HG02642 (cell line): ENCODE data around the gene SMIM44.
A peak's percentile ranks its signal among the peaks of the same experiment; 100 is the strongest.
"Not testable (repeated sequence)": the region's sequence is repeated elsewhere in the genome, so short reads cannot be mapped to it uniquely, and the experiment has no call there.

Source experiments
- ATAC-seq: cut with Tn5 transposase; IDR thresholded peaks from one replicate; pipeline ENCODE4 v1.9.1; 2021; ENCODE audit warnings: mild to moderate bottlenecking; ENCODE audit not compliant: unreplicated experiment, poor library complexity

SMIM44 gene

GRCh38 chr19:3518659-3519058 lies 35.4 kb upstream of the SMIM44 start:
- ATAC-seq: no peak

GRCh38 chr19:3518255-3518654 lies 35.0 kb upstream of the SMIM44 start:
- ATAC-seq: no peak

GRCh38 chr19:3517638-3518037 lies 34.4 kb upstream of the SMIM44 start:
- ATAC-seq: no peak

- no peak for ATAC-seq
Observed at GRCh38 chr19:3516675-3517207, 33.5 kb upstream of the SMIM44 start.

GRCh38 chr19:3515891-3516422 lies 32.7 kb upstream of the SMIM44 start:
- no peak for ATAC-seq

- ATAC-seq: no peak
Observed at GRCh38 chr19:3514930-3515329, 31.7 kb upstream of the SMIM44 start.

- no peak for ATAC-seq
Observed at GRCh38 chr19:3513229-3514140, 30.2 kb upstream of the SMIM44 start.

GRCh38 chr19:3512562-3513228 lies 29.5 kb upstream of the SMIM44 start:
- ATAC-seq: no peak

- no peak for ATAC-seq
Observed at GRCh38 chr19:3511506-3512251, 28.4 kb upstream of the SMIM44 start.

GRCh38 chr19:3510727-3511126 lies 27.5 kb upstream of the SMIM44 start:
- ATAC-seq: no peak

- no peak for ATAC-seq
Observed at GRCh38 chr19:3509566-3509989, 26.3 kb upstream of the SMIM44 start.

GRCh38 chr19:3508771-3509535 lies 25.7 kb upstream of the SMIM44 start:
- ATAC-seq: no peak

GRCh38 chr19:3508121-3508661 lies 24.9 kb upstream of the SMIM44 start:
- ATAC-seq: not testable (repeated sequence)

GRCh38 chr19:3507371-3508120 lies 24.3 kb upstream of the SMIM44 start:
- ATAC-seq: no peak

GRCh38 chr19:3506384-3507340 lies 23.4 kb upstream of the SMIM44 start:
- ATAC-seq: peak; percentile 11

- ATAC-seq: peak; percentile 87
Observed at GRCh38 chr19:3505598-3506383, 22.6 kb upstream of the SMIM44 start, which contains the start of gene FZR1. Gene FZR1, plus strand, starts transcription at chr19:3506311. Its CDS starts 16,679 bp downstream, at chr19:3522990.

- ATAC-seq: no peak
Observed at GRCh38 chr19:3504735-3505134, 21.5 kb upstream of the SMIM44 start.
